ENCODE measurements around the gene AKR1B15.

Gene AKR1B15

DNA sequence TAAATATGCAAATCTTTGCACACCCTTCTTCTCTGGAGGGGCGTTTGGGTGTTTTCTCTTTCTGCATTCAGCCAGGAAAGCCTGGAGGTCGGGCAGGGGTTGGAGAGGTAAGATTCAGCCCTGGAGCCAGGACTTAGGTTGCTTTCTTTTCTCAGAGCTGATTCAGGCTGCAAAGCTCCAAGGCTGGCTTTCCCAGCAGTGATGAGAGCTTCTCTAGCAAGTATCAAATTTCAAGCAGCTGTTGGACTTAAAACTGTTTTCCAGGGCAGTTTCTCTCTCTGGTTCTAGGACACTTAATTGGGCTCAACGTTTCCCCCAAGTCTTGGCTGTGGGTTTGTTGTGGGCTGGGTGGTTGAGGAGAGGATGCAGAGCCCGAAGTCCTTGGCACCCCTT is 20.9 kb upstream of the AKR1B15 start:
- no peaks in the 10 kb centered on the region for H3K4me1 ChIP-seq (ENCODE audit: insufficient read depth, low read length, severe bottlenecking)
- no peak overlapping the region for H3K4me2 ChIP-seq (ENCODE audit: low read length)

DNA sequence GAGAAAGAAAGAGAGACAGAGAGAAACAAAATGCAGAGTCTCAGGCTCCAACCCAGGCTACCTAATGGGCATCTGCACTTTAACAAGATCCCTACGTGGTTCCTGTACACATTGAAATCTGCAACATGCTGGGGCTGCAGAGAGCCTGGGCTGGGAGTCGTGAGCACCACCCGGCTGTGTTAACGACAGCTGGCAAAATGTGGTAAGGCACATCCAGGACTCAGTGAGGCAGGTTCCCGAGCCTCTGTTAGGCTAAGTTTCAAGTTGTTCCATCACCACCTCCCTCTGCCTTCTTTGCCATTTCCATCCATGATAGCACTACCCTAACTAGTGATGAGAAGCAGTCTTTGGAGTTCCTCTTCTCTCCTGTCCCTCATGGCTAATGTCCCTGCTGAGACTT is 20.2 kb upstream of the AKR1B15 start:
- Histone ChIP-seq H3K4me3 (ENCODE audit: low read depth, low read length, poor library complexity, severe bottlenecking) (no peak overlapping the region), H3K4me1 (ENCODE audit: insufficient read depth, low read length, severe bottlenecking) (no peaks in the 10 kb centered on the region), H3K4me2 (ENCODE audit: low read length) (no peak overlapping the region), H3K9ac (ENCODE audit: low read length) (no peak overlapping the region), H3K36me3 (ENCODE audit: insufficient read depth, low read length) (no peaks in the 10 kb centered on the region), H2AFZ (ENCODE audit: low read length) (no peak overlapping the region), H3K79me2 (ENCODE audit: insufficient read depth, low read length) (no peaks in the 10 kb centered on the region), H3K27ac (ENCODE audit: low read depth, low read length, poor library complexity, severe bottlenecking) (no peak overlapping the region), H4K20me1 (ENCODE audit: insufficient read depth, low read length) (no peaks in the 10 kb centered on the region), H3K9me3 (ENCODE audit: low read length) (no peaks in the 10 kb centered on the region), H3F3A (ENCODE audit: insufficient read depth, low read length) (no peaks in the 10 kb centered on the region), H3K27me3 (ENCODE audit: insufficient read depth, low read length) (no peaks in the 10 kb centered on the region), H3K9me2 (ENCODE audit: low read depth, low read length) (no peaks in the 10 kb centered on the region)
- TF ChIP-seq, protein P1, sequence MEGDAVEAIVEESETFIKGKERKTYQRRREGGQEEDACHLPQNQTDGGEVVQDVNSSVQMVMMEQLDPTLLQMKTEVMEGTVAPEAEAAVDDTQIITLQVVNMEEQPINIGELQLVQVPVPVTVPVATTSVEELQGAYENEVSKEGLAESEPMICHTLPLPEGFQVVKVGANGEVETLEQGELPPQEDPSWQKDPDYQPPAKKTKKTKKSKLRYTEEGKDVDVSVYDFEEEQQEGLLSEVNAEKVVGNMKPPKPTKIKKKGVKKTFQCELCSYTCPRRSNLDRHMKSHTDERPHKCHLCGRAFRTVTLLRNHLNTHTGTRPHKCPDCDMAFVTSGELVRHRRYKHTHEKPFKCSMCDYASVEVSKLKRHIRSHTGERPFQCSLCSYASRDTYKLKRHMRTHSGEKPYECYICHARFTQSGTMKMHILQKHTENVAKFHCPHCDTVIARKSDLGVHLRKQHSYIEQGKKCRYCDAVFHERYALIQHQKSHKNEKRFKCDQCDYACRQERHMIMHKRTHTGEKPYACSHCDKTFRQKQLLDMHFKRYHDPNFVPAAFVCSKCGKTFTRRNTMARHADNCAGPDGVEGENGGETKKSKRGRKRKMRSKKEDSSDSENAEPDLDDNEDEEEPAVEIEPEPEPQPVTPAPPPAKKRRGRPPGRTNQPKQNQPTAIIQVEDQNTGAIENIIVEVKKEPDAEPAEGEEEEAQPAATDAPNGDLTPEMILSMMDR (IDR thresholded peaks at IDR 0.05; ENCODE audit: low read length), result no peak
- no peak for TF ChIP-seq EZH2 (IDR thresholded peaks at IDR 0.05; ENCODE audit: borderline replicate concordance, low read length)

More for the DNA sequence above, 20.9 kb upstream of the AKR1B15 start:
- Histone ChIP-seq H4K20me1 (ENCODE audit: insufficient read depth, low read length) (no peaks in the 10 kb centered on the region), H3K27me3 (ENCODE audit: insufficient read depth, low read length) (no peaks in the 10 kb centered on the region), H3K79me2 (ENCODE audit: insufficient read depth, low read length) (no peaks in the 10 kb centered on the region), H3K36me3 (ENCODE audit: insufficient read depth, low read length) (no peaks in the 10 kb centered on the region), H3K4me3 (ENCODE audit: low read depth, low read length, poor library complexity, severe bottlenecking) (no peak overlapping the region), H2AFZ (ENCODE audit: low read length) (no peak overlapping the region), H3K27ac (ENCODE audit: low read depth, low read length, poor library complexity, severe bottlenecking) (no peak overlapping the region), H3K9ac (ENCODE audit: low read length) (no peak overlapping the region), H3K9me2 (ENCODE audit: low read depth, low read length) (no peaks in the 10 kb centered on the region), H3F3A (ENCODE audit: insufficient read depth, low read length) (no peaks in the 10 kb centered on the region), H3K9me3 (ENCODE audit: low read length) (no peaks in the 10 kb centered on the region)
- TF ChIP-seq, protein P1 (IDR thresholded peaks at IDR 0.05; ENCODE audit: low read length), result no peak
- no peak for TF ChIP-seq EZH2 (IDR thresholded peaks at IDR 0.05; ENCODE audit: borderline replicate concordance, low read length)

DNA sequence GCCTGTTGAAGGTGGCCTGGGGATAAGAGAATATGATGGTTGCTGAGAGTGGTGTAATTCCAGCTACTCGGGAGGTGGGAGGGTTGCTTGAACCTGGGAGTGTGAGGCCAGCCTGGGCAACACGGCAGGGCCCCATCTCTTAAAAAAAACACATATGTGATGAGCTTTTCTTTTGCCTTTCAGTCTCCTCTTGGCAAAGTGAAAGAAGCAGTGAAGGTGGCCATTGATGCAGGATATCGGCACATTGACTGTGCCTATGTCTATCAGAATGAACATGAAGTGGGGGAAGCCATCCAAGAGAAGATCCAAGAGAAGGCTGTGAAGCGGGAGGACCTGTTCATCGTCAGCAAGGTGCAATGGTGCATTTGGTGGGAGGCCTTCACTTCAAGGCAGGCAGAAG is 18.4 kb upstream of the AKR1B15 start:
- H3K4me1 ChIP-seq (ENCODE audit: insufficient read depth, low read length, severe bottlenecking), result no peaks in the 10 kb centered on the region
- TF ChIP-seq, protein P1 (IDR thresholded peaks at IDR 0.05; ENCODE audit: low read length), result no peak
- no peak for TF ChIP-seq EZH2 (IDR thresholded peaks at IDR 0.05; ENCODE audit: borderline replicate concordance, low read length)
- no peaks in the 10 kb centered on the region for H3K27me3 ChIP-seq (ENCODE audit: insufficient read depth, low read length)
- no peak overlapping the region for H2AFZ ChIP-seq (ENCODE audit: low read length)
- H3K4me2 ChIP-seq (ENCODE audit: low read length), result no peak overlapping the region
- H3K27ac ChIP-seq (ENCODE audit: low read depth, low read length, poor library complexity, severe bottlenecking), result no peak overlapping the region
- H3K9me2 ChIP-seq (ENCODE audit: low read depth, low read length), result no peaks in the 10 kb centered on the region
- no peaks in the 10 kb centered on the region for H3K9me3 ChIP-seq (ENCODE audit: low read length)
- H4K20me1 ChIP-seq (ENCODE audit: insufficient read depth, low read length), result no peaks in the 10 kb centered on the region
- no peak overlapping the region for H3K4me3 ChIP-seq (ENCODE audit: low read depth, low read length, poor library complexity, severe bottlenecking)
- H3F3A ChIP-seq (ENCODE audit: insufficient read depth, low read length), result no peaks in the 10 kb centered on the region
- H3K36me3 ChIP-seq (ENCODE audit: insufficient read depth, low read length), result no peaks in the 10 kb centered on the region
- H3K79me2 ChIP-seq (ENCODE audit: insufficient read depth, low read length), result no peaks in the 10 kb centered on the region
- H3K9ac ChIP-seq (ENCODE audit: low read length), result no peak overlapping the region
